ENCODE results near the gene SRRM1.

GRCh38 chr1:24632832-24633175 lies 10.3 kb upstream of the SRRM1 start:
- no peak for TF ChIP-seq CTCF (IDR thresholded peaks at IDR 0.05)
- TF ChIP-seq POLR2A (IDR thresholded peaks at IDR 0.05), result no peak
- TF ChIP-seq POLR2AphosphoS5 (IDR thresholded peaks at IDR 0.05), result no peak

Measured in sigmoid colon (tissue), 4 donors.